ENCODE results near the gene ST6GALNAC2.
"Not testable (repeated sequence)": the region's sequence is repeated elsewhere in the genome, so short reads cannot be mapped to it uniquely, and the experiment has no call there.

ST6GALNAC2 gene

DNA sequence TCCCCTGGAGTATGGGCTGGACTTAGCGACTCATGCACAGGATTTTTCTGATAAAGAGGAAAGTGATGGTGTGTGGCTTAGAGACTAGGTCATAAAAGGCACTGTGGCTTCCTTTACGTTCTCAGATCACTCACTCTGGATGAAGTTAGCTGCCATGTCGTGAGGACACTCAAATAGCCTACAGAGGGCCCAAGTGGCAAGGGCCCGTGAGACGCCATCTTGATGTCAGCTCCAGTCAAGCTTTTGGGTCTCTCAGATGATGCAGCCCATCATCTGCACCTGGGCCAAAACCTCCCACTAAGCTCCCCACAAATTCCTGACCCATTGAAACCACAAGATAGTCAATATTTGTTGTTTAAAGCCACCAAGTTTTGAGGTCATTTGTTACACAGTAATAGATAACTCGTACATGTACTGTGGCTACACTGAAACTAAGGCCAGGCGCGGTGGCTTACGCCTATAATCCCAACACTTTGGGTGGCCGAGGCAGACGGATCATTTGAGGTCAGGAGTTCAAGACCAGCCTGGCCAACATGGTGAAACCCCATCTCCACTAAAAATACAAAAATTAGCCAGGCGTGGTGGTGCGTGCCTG is 14.7 kb downstream of the ST6GALNAC2 start:
- in situ Hi-C loops (cut with MboI; ENCODE audit: low sequenced_read_pairs), result no loop called here

DNA sequence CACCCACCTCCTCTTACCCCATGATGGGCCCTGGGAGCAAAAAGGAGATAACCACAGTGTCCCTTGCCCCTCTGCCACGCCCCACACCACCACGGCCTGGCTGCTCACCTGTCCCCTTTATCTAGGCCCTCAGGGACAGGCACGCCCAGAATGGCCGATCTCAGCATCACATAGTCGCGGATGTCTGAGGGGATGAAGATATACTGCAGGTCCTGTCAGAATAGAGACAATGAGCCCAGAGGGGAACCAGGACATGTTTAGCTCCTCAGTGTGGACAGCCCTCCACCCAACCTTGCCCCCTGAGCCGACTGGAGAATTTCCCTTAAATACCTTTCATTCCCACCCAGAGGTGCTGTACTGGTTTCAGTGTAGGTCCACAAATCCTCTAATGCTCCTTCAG is 15.2 kb downstream of the ST6GALNAC2 start:
- in situ Hi-C loops (cut with MboI; ENCODE audit: low sequenced_read_pairs), result no loop called here

- in situ Hi-C loops (cut with MboI; ENCODE audit: low sequenced_read_pairs), result no loop called here
Measured at GRCh38 chr17:76569607-76570279, 15.9 kb downstream of the ST6GALNAC2 start.

DNA sequence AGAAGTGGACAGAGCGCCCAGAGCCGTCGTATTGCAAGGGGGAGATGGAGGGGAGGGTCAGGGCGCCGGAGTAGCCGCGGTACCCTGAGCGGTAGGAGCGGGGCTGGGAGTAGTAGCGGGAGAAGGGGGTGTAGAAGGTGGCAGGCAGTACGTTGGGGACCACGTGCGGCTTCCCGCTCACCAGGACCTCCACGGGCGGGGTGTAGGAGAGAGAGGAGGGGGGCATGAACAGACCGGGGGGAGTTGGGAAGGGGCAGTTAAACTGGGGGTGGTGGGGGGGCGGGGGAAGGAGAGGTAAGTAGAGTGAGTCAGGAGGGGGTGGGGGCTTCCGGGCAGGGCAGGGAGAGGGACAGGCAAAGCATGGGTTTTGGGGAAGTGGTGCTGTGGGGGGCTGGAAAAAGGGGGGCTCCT is 16.8 kb downstream of the ST6GALNAC2 start:
- in situ Hi-C loops (cut with MboI; ENCODE audit: low sequenced_read_pairs), result no loop called here

GRCh38 chr17:76567634-76568432 is 17.8 kb downstream of the ST6GALNAC2 start:
- in situ Hi-C loops (cut with MboI; ENCODE audit: low sequenced_read_pairs), result no loop called here

- in situ Hi-C loops (cut with MboI; ENCODE audit: low sequenced_read_pairs), result no loop called here
Measured at GRCh38 chr17:76566988-76567431, 18.6 kb downstream of the ST6GALNAC2 start.

- in situ Hi-C loops (cut with MboI; ENCODE audit: low sequenced_read_pairs), result no loop called here
Measured at GRCh38 chr17:76566613-76566943, 19.1 kb downstream of the ST6GALNAC2 start.

DNA sequence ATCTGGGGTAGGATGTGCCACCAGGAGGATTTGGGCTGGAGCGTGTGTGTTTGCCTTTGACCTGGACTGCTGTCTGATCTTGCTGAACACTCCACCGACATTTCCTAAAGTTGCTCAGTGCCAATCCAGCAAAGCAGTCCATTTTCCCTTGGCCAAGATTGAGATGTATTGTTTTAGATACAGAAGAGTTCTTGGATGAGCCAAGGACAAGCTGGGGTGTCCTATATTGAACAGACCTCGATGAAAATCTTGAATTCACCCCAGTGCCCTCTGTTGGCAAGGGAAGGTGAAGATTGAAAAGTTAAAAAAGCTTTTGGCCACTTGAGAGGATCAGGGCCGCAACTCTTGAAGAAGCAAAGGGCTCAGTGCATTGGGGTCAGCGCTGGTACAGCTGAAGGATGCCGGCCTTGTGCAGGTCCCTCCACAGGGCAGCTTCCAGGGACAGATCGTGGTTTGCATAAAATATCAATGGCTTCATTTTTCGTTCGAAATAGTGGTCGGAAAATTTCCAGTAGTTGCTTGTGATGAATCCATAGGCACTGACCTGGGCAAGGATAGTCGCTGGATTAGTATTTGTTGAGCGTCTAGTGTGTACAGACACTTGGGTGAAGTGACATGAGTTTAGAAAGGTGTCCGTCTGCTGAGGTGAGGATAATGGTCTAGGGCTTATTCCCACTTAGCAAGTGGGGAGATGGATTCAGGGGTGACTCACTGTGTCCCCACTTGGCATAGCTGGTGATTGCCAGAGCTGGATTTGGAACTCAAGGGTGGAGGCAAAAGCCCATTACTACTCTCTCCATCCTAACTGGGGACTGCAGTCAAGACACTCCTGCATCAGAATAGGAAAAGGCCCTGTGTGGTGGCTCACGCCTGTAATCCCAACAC is 19.7 kb downstream of the ST6GALNAC2 start:
- in situ Hi-C loops (cut with MboI; ENCODE audit: low sequenced_read_pairs), result no loop called here

GRCh38 chr17:76564991-76565727 is 20.5 kb downstream of the ST6GALNAC2 start:
- in situ Hi-C loops (cut with MboI; ENCODE audit: low sequenced_read_pairs), result not testable (repeated sequence)

GRCh38 chr17:76563359-76563758 is 22.3 kb downstream of the ST6GALNAC2 start:
- in situ Hi-C loops (cut with MboI; ENCODE audit: low sequenced_read_pairs), result not testable (repeated sequence)

DNA sequence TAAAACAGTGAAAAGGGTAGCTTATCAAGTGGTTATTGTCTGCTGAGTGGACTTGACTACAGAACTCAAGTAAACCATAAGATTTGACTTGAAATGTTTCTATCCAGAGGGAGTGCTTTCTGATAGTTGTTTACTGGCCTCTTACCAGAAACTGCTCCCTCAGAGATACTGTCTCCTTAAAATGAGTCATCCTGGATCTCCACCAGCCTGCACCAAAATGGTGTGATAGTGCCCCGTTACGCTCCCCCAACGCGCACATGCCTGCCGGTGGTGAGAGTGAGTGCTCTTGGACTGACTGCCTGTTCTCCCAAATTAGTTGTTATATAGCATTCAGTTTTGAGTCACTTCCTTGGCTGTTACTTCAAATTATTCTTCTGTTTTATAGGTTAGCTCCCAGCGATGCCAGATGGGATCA is 22.9 kb downstream of the ST6GALNAC2 start:
- in situ Hi-C loops (cut with MboI; ENCODE audit: low sequenced_read_pairs), result no loop called here

DNA sequence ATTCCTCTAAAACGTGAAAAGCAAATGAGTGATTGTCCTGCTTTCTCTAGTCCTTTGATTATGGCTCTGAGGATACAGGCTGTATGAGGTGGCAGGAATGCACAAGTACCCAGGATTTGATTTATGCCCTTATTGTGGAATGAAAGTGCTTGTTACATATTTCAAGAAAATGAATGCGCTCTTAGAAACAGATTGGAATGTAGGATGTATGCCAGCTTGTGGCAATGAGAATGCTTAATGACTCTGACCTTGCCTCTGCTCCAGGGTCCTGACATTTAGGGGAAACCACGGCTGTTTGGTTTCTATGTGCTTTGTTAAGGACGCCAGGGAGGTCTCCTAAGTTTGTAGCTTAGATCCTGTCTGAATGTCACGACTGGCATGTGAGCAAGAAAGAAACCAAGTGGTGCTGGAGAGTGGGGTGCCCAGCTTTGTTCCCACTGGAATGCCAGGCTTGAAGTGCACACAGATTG is 23.8 kb downstream of the ST6GALNAC2 start:
- in situ Hi-C loops (cut with MboI; ENCODE audit: low sequenced_read_pairs), result no loop called here

GRCh38 chr17:76561332-76561731 is 24.3 kb downstream of the ST6GALNAC2 start:
- in situ Hi-C loops (cut with MboI; ENCODE audit: low sequenced_read_pairs), result no loop called here

GRCh38 chr17:76560877-76561221 is 24.8 kb downstream of the ST6GALNAC2 start:
- in situ Hi-C loops (cut with MboI; ENCODE audit: low sequenced_read_pairs), result no loop called here

- in situ Hi-C loops (cut with MboI; ENCODE audit: low sequenced_read_pairs), result no loop called here
Measured at GRCh38 chr17:76560036-76560876, 25.4 kb downstream of the ST6GALNAC2 start.

DNA sequence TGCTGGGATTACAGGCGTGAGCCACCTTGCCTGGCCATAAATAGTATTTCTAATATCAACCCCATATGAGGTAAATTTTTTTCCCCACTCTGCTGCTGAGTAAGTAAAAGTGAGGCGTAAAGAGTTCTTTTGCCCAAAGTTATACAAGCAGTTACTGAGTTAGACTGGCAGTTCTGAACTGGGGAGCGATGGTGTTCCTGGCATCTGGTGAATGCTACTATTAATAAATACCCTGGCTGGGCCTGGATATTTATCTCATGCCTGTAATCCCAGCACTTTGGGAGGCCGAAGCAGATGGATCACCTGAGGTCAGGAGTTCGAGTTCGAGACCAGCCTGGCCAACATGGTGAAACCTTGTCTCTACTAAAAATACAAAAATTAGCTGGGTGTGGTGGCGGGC is 26.2 kb downstream of the ST6GALNAC2 start:
- in situ Hi-C loops (cut with MboI; ENCODE audit: low sequenced_read_pairs), result not testable (repeated sequence)

- in situ Hi-C loops (cut with MboI; ENCODE audit: low sequenced_read_pairs), result no loop called here
Measured at GRCh38 chr17:76558198-76559095, 27.2 kb downstream of the ST6GALNAC2 start.
